ENCODE results near the gene NDUFS6.

DNA sequence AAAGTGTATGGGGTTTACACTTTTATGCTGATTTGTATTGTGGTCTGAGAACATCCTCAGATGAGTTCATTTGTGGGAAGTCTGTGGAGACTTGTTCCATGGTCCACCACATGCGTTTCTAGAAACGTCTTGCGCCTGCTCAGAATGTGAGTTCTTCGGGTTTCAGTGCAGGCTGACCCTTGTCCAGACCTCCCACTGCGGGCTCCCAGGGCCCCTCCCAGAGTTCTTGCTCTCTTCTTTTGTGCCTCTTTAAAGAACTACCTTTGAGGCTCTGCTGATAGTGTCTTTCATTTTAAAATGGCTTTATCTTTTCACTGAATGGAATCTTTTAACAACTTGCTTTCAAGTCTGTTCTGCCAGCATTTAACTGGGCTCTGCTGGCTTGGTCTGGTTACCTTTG lies 17.6 kb downstream of the NDUFS6 start:
- TF ChIP-seq POLR2AphosphoS5 (IDR thresholded peaks at IDR 0.05; ENCODE audit: insufficient read depth in 1 of 2, low read depth in 1 of 2) (no peak), POLR2A (IDR thresholded peaks at IDR 0.05) (no peak)

All from vagina (tissue), 2 donors.